Nephron (organoid): Measurements from ENCODE around the gene TOGARAM2.

Source experiments
- H3K27ac Mint-ChIP-seq, 3 experiments: 2 replicates each; pipeline ENCODE4 v1.8.0; 2020; ENCODE audit warnings: mixed read lengths in 3 of 3, mild to moderate bottlenecking in 2 of 3, moderate library complexity in 1 of 3
- H3K27me3 Mint-ChIP-seq: 2 replicates; pipeline ENCODE4 v1.8.0; 2021; ENCODE audit warnings: low read depth, mild to moderate bottlenecking, moderate library complexity, mixed read lengths
- H3K36me3 Mint-ChIP-seq: 2 replicates; pipeline ENCODE4 v1.8.0; 2020; ENCODE audit warnings: low read depth, mixed read lengths
- H3K4me1 Mint-ChIP-seq: 2 replicates; pipeline ENCODE4 v1.8.0; 2020; ENCODE audit warnings: mixed read lengths
- H3K4me3 Mint-ChIP-seq, 3 experiments: 2 replicates each; pipeline ENCODE4 v1.8.0; 2020; ENCODE audit warnings: mild to moderate bottlenecking in 3 of 3, mixed read lengths in 3 of 3, moderate library complexity in 2 of 3
- H3K9me3 Mint-ChIP-seq: 2 replicates; pipeline ENCODE4 v1.8.0; 2020; ENCODE audit warnings: mixed read lengths
- TF ChIP-seq, protein P1 (sequence below), 3 experiments: fragments of 200-600 bp; sonication (generic); IDR thresholded peaks; one replicate each; pipeline ENCODE4 v1.5.0; 2021; ENCODE audit warnings: antibody characterized with exemption in 3 of 3; ENCODE audit not compliant: unreplicated experiment in 3 of 3

Gene TOGARAM2

DNA sequence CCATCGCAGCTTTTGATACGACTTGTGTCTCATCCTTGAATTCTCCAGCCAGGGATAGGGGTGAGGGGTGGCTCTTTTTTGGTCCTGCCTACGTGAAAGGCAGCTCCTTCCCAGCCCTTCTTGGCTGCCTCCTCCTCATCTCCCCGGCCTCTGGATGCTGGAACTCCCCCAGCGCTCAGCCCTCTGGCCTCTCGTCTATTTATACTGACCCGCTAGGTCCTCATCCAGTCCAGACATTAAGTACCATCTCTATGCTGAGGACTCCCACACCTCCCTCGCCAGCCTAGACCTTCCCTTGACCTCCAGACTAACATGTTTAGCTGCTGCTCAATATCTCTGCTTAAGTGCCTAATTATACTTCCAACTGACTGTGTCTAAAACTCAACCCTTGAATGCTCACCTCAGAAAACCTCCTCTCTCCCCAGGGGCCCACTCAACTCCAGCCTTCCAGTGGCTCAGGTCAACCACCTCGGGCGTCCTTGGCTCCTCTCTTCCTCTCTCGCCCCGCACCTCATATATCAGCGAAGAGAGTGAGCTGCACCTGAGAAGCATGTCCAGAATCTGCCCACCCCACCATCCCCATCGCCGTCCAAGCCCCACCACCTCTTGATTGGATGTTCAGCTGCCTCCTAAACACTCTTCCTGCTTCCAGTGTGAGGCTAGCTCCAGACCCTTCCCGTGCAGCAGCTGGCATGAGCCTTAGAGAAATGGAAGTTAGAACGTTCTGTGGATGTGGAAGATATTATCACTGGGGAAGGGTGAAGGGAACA is 34.8 kb downstream of the TOGARAM2 start:
- Mint-ChIP-seq H3K27ac (peak overlapping the region; percentile 0 to 70 (median 56)), H3K27me3 (peaks cover 3% of the 10 kb centered on the region), H3K36me3 (no peaks in the 10 kb centered on the region), H3K4me1 (peaks cover 61% of the 10 kb centered on the region), H3K4me3 (peak overlapping the region in 1 of 3 experiments; percentile 11), H3K9me3 (no peaks in the 10 kb centered on the region)
- TF ChIP-seq, protein P1, sequence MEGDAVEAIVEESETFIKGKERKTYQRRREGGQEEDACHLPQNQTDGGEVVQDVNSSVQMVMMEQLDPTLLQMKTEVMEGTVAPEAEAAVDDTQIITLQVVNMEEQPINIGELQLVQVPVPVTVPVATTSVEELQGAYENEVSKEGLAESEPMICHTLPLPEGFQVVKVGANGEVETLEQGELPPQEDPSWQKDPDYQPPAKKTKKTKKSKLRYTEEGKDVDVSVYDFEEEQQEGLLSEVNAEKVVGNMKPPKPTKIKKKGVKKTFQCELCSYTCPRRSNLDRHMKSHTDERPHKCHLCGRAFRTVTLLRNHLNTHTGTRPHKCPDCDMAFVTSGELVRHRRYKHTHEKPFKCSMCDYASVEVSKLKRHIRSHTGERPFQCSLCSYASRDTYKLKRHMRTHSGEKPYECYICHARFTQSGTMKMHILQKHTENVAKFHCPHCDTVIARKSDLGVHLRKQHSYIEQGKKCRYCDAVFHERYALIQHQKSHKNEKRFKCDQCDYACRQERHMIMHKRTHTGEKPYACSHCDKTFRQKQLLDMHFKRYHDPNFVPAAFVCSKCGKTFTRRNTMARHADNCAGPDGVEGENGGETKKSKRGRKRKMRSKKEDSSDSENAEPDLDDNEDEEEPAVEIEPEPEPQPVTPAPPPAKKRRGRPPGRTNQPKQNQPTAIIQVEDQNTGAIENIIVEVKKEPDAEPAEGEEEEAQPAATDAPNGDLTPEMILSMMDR (IDR thresholded peaks at IDR 0.05; ENCODE audit: unreplicated experiment in 3 of 3) = no peak

DNA sequence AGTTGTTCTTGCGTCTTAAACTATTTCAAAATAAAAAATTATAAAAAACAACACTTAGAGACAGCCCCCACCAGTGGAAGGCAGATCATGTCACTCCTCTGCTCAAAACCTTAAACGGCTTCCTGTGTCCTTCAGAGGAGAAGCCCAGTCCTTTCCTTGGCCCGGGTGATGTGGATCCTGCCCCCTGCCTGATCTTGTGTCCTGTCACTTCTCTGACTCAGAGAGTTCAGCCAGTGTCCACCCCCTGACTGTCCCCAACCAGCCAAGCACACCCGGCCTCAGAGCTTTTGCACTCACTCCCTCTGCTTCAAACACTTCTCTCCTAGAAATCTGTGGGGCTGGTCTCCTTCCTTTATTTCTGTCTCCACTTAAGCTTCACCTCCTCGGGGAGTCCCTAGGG is 35.4 kb downstream of the TOGARAM2 start:
- TF ChIP-seq, protein P1 (IDR thresholded peaks at IDR 0.05; ENCODE audit: unreplicated experiment in 3 of 3) = no peak
- Mint-ChIP-seq H3K4me3 (no peak overlapping the region), H3K27me3 (peaks cover 7% of the 10 kb centered on the region), H3K9me3 (no peaks in the 10 kb centered on the region), H3K36me3 (no peaks in the 10 kb centered on the region), H3K27ac (peak overlapping the region; percentile 1 to 37 (median 18)), H3K4me1 (peaks cover 57% of the 10 kb centered on the region)

DNA sequence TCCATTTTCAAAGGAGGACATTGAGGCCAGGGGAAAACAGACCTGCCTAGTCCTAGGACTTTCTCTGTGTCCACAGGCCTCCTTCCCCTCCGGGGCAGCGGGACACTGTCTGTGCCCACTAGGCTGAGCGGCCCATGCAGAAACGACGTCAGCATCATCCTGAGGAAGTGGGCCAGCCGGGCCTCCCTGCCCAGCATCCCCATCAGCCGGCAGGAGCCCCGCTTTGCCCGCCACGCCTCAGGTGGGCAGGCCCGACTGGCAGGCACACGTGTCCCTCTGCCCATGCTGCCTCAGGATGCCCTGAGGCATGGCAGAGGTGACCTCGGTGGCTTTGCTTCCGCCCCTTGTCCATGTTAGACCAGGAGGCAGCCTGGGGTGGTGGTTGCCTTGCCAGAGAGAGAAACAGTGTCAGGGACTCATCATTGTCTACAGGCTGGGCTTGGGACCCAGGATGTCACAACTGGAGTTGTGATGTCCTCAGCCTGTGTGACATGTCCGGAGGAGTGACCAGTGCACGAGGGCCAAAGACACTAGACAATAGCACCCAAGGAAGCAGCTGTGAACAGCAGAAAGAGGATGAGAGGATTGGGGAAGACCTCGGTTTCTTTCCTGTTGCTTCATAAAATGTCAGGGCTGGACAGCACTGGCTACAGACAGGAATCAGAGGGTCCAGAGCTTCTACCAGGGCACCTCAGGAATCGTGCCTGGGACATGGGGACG is 36.8 kb downstream of the TOGARAM2 start:
- Mint-ChIP-seq H3K27me3 (peaks cover 7% of the 10 kb centered on the region), H3K36me3 (no peaks in the 10 kb centered on the region), H3K9me3 (no peaks in the 10 kb centered on the region), H3K4me1 (peaks cover 53% of the 10 kb centered on the region), H3K27ac (no peak overlapping the region), H3K4me3 (no peak overlapping the region)
- TF ChIP-seq, protein P1 (IDR thresholded peaks at IDR 0.05; ENCODE audit: unreplicated experiment in 3 of 3) = no peak

DNA sequence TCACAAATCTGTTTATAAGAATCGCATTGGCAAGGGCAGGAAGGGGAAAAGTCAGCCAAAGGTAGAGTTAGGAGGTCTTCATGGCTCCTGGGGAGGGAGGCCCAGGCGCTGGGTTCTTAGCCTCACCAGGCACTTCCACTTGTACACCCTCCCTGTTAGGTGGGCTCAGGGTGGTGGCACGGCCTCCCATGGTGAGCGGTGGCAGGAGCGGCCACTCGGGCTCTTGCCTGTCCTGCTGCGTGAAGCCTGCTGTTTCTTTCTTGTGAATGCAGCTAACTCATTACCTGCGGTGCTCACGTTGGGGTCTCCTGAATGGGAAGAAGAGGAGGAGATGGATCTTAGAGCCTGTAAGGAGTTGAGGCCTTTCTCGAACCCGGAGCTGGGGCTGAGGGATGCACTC is 40.8 kb downstream of the TOGARAM2 start:
- TF ChIP-seq, protein P1 (IDR thresholded peaks at IDR 0.05; ENCODE audit: unreplicated experiment in 3 of 3) = no peak
- H3K27ac Mint-ChIP-seq = no peak overlapping the region
- peaks cover 18% of the 10 kb centered on the region for H3K27me3 Mint-ChIP-seq
- peaks cover 22% of the 10 kb centered on the region for H3K4me1 Mint-ChIP-seq
- H3K4me3 Mint-ChIP-seq = no peak overlapping the region
- H3K36me3 Mint-ChIP-seq = no peaks in the 10 kb centered on the region
- no peaks in the 10 kb centered on the region for H3K9me3 Mint-ChIP-seq

DNA sequence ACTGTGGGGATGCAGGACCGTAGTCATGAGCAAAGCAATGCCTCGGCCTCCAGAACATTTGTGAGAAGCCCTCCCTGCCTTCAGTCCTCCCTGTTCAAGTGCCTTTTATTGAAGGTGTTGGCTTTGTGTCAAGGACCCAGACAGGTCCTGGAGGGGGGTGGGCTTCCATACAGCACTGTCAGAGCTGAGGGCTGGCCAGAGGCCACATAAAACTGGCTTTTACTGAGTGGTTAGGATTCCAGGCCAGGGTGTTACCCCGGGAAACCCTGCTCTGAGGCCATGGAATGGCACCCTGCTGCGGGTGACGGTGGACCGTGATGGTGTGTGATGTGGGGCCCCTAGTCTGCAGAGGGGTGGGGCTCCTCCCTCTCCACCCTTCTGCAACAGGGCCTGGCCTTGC is 41.6 kb downstream of the TOGARAM2 start:
- TF ChIP-seq, protein P1 (IDR thresholded peaks at IDR 0.05; ENCODE audit: unreplicated experiment in 3 of 3) = no peak
- Mint-ChIP-seq H3K27ac (peak overlapping the region in 1 of 3 experiments; percentile 41), H3K4me3 (no peak overlapping the region), H3K27me3 (peaks cover 22% of the 10 kb centered on the region), H3K4me1 (peaks cover 20% of the 10 kb centered on the region), H3K9me3 (no peaks in the 10 kb centered on the region), H3K36me3 (no peaks in the 10 kb centered on the region)
